ENCODE results near the gene NCOA6.

NCOA6 gene

GRCh38 chr20:34798871-34799270 lies 26.6 kb downstream of the NCOA6 start:
- intact Hi-C loops (cut with DNase I; ENCODE audit: low total_unique reads), result no loop called here
- no peak for DNase-seq
- TF ChIP-seq CTCF (IDR thresholded peaks at IDR 0.05), result no peak
- H3K9me3 ChIP-seq, result no peaks in the 10 kb centered on the region
- H3K27me3 ChIP-seq, result no peaks in the 10 kb centered on the region
- no peak overlapping the region for H3K27ac ChIP-seq
- H3K4me1 ChIP-seq, result no peaks in the 10 kb centered on the region
- peaks cover 0 to 8% (median 0%) of the 10 kb centered on the region in 3 donors for H3K36me3 ChIP-seq
- no peak overlapping the region for H3K4me3 ChIP-seq

- H3K27ac ChIP-seq, result no peak overlapping the region
Observed at GRCh38 chr20:34798328-34798727, 27.1 kb downstream of the NCOA6 start.

GRCh38 chr20:34797012-34797995 lies 28.1 kb downstream of the NCOA6 start:
- intact Hi-C loops (cut with DNase I; ENCODE audit: low total_unique reads), result no loop called here
- Histone ChIP-seq H3K27me3 (no peaks in the 10 kb centered on the region), H3K4me1 (peaks cover 0 to 2% (median 0%) of the 10 kb centered on the region in 4 donors)

More at GRCh38 chr20:34798328-34798727, 27.1 kb downstream of the NCOA6 start:
- DNase-seq, result no peak
- H3K4me1 ChIP-seq, result no peaks in the 10 kb centered on the region
- H3K36me3 ChIP-seq, result peaks cover 0 to 6% (median 0%) of the 10 kb centered on the region in 3 donors
- no peak for TF ChIP-seq CTCF (IDR thresholded peaks at IDR 0.05)
- H3K4me3 ChIP-seq, result no peak overlapping the region
- H3K9me3 ChIP-seq, result no peaks in the 10 kb centered on the region
- no peaks in the 10 kb centered on the region for H3K27me3 ChIP-seq
- intact Hi-C loops (cut with DNase I; ENCODE audit: low total_unique reads), result no loop called here

GRCh38 chr20:34794006-34794585 lies 31.4 kb downstream of the NCOA6 start:
- H3K36me3 ChIP-seq, result peaks cover 0 to 17% (median 6%) of the 10 kb centered on the region in 3 donors
- TF ChIP-seq CTCF (IDR thresholded peaks at IDR 0.05), result no peak
- intact Hi-C loops (cut with DNase I; ENCODE audit: low total_unique reads), result no loop called here

More at GRCh38 chr20:34797012-34797995, 28.1 kb downstream of the NCOA6 start:
- no peak for DNase-seq
- Histone ChIP-seq H3K36me3 (no peaks in the 10 kb centered on the region), H3K27ac (no peak overlapping the region), H3K9me3 (no peaks in the 10 kb centered on the region), H3K4me3 (no peak overlapping the region)
- no peak for TF ChIP-seq CTCF (IDR thresholded peaks at IDR 0.05)

GRCh38 chr20:34792687-34793363 lies 32.6 kb downstream of the NCOA6 start:
- peaks cover 0 to 16% (median 8%) of the 10 kb centered on the region in 4 donors for H3K4me1 ChIP-seq
- no peaks in the 10 kb centered on the region for H3K27me3 ChIP-seq
- DNase-seq, result no peak

More at GRCh38 chr20:34794006-34794585, 31.4 kb downstream of the NCOA6 start:
- Histone ChIP-seq H3K4me1 (peaks cover 0 to 16% (median 8%) of the 10 kb centered on the region in 4 donors), H3K9me3 (no peaks in the 10 kb centered on the region), H3K4me3 (no peak overlapping the region), H3K27ac (no peak overlapping the region), H3K27me3 (no peaks in the 10 kb centered on the region)
- DNase-seq, result no peak

More at GRCh38 chr20:34792687-34793363, 32.6 kb downstream of the NCOA6 start:
- TF ChIP-seq CTCF (IDR thresholded peaks at IDR 0.05), result no peak
- H3K4me3 ChIP-seq, result no peak overlapping the region
- intact Hi-C loops (cut with DNase I; ENCODE audit: low total_unique reads), result no loop called here
- no peak overlapping the region for H3K27ac ChIP-seq
- H3K9me3 ChIP-seq, result no peaks in the 10 kb centered on the region
- peaks cover 0 to 27% (median 7%) of the 10 kb centered on the region in 3 donors for H3K36me3 ChIP-seq
